GM18517 (cell line): ENCODE measurements around the gene LINC00237.

Experiments
- ATAC-seq: cut with Tn5 transposase; IDR thresholded peaks from one replicate; pipeline ENCODE4 v1.9.1; 2021; ENCODE audit warnings: mild to moderate bottlenecking, moderate library complexity; ENCODE audit not compliant: unreplicated experiment

Gene LINC00237

DNA sequence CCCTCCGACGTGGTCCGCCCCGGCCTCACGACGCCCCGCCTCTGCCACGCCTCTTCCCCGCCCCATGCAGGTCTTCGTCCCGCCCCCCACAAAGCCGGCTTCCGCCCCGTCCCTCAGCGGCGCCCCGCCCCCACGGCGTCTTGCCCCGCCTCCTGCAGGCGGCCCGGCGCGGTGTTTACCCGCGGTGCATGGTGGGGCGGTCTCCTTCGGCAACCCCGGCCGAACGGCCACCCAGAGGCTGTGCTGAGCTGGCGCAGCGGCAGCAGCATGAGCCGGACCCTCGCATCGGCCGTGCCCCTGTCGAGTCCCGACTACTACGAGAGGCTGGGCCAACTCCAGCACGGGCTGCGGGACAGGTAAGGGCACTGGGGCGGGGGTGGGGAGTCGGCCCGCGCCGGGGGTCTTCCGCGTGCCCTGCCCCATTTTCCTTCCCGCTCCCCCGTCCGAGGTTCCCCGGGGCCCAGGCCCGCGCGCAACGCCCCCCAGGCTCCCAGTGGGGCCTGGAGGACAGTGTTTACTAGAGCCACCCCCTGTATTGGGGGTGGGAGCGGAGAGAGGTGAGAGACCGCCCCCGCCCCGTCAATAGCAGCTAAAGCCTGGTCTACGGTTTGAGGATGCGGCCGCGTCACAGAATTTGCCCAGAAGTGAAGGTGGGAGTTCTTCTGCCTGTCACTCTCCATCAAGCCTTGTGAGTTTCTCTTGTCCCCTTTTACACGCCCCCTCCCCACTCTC lies 19.9 kb upstream of the LINC00237 start, which contains the start of gene KIZ:
KIZ (plus strand) TSS at position 234 of the 732 bp plus-strand sequence; CDS start at position 268, 34 bp downstream.
- peak; percentile 90 for ATAC-seq

DNA sequence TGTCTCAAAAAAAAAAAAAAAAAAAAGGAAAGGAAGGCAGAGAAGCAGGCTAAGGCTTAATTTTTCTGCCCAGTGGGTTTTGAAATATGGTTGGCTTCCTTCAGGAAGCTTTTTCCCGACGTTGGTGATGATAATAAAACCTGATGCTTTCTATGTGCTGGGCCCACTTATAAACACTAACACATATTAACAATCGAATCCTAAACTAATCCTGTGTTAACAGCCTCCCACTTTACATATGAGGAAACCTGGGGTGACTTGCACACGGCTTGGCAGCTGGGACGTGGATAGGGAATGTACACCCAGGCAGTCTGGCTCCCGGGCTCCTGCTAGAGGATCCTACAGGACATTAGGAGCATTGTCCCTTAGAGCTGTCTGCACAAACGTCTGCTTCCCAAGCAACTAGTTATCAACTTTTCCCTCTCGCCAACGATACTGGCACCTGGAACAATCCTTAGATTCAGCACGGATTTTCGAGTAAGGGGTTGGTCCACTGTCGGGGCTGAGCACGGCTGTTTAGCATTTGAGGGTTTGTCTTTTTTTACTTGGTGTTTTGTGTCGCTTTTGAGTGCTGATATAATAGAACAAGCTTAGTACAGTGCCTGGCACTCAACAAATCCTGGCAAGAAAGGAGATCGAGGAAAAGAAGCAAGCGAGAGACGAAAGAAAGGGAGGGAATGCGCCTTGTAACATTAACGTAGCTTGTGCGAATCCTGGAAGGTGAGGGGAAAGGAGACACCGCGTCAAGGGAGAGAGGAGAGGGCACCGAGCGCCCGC lies 19.1 kb upstream of the LINC00237 start:
- ATAC-seq, result peak; percentile 40

DNA sequence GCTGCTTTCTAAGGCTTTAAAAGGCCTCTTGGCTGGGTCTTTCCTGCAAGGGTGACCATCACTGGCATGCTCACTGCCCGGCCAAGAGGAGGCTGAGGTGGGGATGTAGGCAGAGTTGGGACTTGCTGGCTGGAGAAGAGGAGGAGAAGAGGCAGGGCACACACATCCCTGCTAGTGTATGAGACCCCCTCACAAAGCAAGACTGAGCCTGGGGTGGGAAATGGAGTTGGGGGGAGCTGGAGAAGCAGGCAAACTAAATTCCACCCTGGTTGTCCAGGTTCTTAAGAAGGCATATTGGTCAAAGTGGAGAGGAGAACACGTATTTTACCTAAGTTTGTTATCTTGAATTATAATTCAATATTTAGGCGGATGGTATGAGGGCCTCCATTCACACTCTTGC lies 18.0 kb upstream of the LINC00237 start:
- no peak for ATAC-seq

DNA sequence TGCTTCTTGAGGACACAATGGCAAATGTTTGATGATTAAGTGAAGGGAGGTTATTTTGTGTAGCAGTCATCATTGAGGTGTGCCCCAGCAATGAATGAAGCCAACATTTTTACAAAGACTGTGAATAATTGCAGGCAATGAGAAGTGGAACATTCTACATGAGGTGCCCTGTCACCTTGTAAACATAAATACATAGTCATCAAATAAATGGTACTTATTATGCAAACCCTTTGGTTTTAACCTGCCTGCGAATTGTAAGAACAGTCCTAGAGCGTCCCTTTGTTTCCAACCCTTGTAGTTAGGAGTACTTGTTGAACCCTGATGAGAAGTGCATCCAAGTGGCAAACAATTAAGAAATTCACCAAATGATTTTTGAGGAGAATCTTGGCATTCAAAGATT lies 12.6 kb upstream of the LINC00237 start:
- no peak for ATAC-seq

DNA sequence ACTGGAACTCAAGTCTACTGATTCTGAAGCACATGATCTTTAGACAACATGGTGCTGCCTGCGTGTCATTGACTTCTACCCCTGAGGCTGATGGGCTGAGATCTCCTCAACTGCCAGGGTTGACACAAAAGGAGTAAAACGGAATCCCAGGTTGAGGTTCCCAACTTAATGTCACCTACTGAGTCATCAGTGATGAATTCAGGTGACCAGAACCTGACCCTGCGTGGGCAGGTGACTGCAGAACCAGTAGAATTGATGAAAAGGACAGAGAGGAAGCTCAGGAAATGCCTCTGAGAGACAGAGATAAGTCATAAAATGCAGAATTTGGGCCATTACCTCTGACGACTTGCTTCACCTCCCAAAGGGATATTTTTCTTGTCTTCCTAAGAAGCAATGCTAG lies 12.0 kb upstream of the LINC00237 start:
- no peak for ATAC-seq

DNA sequence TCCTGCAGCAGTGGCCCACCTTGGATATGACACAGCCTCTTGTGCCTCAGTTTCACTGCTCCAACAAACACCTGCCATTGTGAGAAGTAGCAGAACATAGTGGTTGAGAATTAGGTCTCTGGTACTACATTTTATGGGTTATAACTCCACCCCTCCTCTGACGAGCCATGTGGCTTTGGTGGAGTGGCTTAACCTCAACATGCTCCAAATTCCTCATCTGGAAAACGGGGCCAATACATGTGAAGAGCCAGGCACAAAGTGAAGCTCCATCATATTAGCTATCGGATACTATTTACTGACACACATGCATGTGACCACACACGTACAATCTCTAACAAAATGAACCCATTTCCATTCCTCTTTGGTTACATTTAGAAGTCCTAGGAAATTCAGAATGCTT lies 11.4 kb upstream of the LINC00237 start:
- no peak for ATAC-seq

DNA sequence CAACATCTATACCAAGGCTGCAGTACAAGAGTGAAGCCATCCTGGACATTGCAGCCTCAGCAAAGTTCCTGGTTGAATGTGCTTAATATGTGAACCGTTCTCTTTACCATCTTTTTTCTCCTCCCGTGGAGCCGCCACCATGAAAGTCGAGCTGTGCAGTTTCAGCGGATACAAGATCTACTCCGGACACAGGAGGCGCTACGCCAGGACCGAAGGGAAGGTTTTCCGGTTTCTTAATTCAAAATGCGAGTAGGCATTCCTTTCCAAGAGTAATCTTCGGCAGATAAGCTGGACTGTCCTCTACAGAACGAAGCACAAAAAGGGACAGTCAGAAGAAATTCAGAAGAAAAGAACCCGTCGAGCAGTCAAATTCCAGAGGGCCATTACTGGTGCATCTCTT lies 8.4 kb upstream of the LINC00237 start:
- ATAC-seq, result no peak

DNA sequence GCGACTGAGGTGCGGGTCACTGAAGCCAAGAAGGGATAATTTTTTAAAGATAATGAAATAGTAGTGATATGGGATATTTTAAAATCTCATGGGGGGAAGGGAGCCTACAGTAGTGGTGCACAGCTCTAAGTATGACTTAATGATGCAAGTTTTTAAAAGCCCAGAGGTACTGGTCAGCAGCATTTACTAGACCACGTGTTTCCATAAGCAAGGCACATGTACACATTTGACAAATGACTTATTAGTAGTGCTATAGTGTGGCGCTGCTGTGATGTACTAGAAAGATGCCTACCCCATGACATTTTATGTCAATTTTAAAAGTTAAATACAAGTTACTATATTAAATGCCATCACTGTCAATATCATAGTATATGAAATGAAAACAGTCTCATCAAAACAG lies 7.5 kb upstream of the LINC00237 start:
- ATAC-seq, result no peak

DNA sequence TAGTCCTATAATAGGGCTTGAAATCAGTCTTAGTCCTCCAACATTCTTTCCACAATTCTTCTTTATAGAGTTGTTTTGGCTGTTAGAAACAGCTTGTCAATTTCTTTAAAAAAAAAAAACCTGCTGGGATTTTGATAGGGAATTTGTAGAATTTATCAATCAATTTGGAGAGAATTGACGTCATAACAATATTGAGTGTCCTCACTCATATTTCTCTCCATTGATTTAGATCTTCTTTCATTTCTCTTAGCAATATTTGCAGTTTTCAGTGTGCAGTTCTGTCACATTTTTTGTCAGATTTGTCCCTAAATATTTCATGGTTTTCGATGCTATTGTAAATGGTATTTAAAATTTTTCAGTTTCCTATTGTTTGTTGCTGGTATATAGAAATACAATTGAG lies 5.3 kb upstream of the LINC00237 start:
- no peak for ATAC-seq

DNA sequence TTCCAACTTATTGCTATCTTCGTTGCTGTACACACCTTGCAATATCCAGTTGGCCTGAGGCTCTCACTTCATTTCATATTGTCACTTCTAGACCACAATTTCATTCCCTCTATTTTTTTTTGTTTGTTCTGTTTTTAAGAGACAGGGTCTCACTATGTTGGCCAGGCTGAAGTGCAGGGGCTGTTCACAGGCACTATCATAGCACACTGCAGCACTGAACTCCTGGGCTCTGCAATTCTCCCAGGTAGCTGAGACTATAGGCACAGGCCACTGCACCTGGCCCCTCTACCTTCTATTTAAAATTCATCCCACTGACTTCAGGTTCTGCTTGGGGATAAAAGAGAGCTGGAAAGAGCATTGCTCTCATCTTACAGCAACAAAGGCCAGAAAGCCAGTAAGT lies 4.7 kb upstream of the LINC00237 start:
- no peak for ATAC-seq

DNA sequence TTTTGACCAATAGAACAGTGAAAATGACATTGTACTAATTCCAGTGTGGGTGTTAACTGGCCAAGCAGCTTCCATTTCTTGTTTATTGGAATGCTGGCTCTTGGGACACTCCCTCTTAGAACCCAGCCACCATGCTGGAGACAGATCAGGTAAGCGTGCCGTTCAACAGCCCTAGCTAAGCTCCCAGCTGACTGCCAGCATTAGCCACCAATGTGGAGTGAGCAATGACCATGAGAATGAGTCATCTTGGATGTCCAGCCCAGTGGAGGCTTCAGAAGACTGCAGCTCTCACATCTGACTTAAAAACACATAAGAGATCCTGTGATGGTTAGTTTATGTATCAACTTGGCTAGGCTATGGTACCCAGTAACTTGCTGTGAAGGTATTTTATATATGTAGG lies 3.0 kb upstream of the LINC00237 start:
- ATAC-seq, result no peak

DNA sequence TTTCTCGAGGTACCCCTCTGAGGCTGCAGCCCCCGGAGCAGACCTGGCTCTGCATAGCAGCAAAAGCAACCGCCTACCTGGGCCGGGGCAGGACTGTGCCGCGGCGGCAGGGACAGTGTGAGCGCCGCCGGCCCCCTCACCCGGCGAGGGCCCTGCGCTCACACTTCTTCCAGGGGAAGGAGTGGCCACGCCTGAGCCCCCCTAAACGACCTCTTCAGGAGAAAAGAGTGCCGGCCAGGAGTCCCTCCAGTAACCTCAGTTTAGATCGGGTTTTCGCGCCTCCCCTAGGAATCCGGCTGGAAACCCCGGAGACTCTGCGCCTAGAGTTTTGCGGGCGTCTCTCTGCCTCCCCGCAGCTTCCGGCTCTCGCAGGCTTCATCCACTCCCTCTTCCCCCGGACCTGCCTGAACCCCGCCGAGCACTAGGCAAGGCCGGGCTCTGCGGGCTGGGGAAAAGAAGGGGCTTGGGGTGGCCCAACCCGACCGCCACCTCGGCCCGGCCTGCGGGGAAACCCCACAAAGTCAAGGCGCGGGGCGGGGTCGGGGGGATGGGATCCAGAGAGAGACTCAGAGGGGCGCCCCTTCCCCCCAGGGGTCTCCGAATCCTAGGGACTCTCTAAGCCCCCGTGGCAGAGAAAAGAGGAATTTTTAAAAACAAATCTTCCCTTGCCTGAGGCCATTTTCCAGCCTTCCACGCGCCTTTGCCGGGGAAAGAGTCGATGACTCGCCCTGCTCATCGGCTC lies 558 bp downstream of the LINC00237 start:
- no peak for ATAC-seq

DNA sequence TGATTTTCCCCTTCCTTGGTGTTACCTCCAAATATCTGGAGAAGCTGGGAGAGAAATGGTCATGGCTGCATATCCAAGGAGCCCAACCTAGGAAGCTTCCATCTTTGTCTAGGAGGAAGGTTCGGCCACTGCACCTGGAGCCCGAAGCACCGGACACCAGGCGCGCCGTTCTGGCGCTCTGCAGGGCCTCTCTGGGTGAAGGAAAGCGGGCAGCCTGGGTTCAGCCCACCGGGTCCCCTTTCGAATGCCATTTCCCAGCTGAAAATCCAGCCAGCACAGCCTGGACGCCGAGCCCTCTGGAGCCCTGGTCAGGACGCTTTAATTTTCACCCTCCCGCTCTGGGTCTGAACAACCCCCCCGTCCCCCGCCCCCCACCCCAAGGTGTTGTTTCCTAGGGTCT lies 1.2 kb downstream of the LINC00237 start:
- no peak for ATAC-seq

DNA sequence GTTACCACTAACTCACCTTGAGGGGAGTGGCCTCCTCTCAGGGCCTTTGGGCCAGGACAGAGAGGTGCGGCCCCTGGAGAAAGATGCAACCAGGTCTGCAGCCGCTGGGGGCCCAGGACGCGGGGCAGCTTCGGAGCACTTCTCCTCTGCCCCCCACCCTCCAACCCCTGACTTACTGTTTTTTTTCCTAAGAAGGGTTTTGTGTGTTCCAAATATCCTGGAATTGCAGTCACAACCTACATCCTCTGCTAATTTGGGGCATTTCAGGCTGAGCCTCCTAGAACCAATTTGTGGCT lies 1.7 kb downstream of the LINC00237 start:
- ATAC-seq, result no peak

DNA sequence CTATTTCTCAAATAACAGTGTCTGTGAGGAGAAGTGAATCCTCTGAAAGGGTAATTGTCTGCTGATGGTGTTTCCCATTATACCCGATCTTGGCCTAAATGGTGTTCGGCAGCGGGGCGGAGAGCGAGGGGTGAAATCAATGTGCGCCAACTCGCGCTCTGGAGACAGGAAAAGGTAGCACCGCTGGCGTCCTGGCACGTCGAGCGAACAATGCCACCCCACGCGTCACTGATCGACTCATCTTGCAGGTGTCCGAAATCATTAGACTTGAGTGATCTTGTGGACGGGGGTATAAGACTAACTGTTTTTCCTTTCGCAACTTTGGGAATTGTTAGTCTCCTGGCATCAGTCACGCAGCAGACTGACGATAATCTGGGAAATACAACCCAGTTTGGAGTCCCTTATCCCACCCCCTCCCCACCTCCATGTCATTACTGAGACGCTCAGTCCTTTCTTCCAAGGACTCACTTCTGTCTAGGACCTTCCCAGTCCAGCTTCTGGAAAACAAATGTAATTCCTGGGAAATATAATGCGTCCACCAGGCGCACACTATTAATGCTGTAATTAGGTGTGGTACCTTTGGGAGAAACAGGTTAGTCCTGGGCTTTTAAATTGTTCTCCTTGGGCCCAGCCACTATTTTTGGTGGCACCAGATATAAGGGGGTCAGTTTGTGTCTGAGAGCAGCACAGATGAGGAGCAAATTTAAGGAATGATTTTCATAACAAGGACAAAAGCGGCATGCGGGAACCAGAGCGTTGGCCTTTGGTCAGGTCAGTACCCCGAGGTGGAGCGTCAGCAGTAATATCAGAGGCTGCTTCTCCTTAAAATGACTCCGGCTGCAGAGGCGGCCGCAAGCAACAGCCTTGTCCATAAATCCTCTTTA lies 2.3 kb downstream of the LINC00237 start:
- ATAC-seq, result no peak

DNA sequence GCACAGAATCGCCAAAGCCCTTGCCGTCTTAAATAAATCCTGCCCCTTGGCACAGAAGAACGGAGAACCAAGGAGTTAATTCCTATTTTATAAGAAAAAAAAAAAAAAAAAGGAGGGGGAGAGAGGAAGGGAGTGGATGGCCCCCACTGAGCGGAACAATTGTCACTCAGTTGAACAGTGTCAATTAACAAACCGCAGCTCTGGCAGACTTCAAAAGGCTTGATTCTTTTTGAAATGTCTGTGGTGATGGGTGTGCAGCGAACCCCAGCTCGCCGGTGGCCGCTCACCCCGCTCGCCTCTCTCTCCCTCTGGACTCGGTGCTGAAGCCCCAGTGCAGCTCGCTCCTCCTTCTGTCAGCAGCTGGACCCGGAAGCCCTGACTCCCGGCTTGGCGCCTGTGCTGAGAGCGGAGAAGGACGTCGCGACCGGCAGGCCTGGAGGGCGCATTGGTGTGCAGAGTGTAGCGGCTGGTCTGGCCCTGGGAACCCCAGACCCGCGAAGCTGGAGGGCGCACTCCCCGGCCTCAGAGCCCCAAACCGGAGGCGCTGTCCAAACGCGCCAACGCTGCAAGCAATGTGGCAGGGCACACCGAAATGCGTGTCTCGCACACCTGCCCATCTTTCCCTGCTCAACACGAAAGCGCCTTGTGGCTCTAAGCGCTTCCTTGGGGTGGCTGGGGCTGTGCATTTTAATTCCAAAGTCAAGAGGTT lies 3.4 kb downstream of the LINC00237 start:
- no peak for ATAC-seq

DNA sequence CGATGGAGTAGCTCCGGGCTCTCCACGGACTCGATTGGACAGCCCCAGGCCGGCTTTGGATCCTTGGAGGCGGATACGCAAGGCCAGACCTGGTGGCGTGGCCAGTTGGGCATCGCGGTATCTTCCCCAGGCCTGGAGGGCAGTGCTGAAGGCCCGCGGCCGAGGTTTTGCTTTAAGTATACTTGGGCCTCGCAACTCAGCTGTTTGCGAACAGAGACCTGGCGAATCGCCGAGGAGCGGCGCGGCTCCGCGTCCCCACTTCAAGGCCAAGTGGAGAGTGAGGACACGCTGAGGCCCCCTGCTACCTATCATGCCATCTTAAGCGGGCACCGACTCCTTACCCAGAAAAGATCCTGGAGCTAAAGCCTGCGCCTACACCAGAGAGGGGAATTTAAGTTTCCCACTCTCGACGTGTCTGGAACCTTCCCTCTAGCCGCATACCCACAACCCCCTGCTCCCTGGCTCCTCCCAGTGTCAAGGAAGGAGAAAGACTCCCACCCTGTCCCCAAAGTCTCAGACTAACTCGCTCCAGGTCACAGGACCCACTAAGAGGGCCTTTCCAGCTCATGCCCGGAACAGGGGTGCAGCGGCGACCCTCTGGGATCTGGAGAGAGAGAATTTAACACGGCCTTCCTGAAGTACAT lies 4.1 kb downstream of the LINC00237 start:
- no peak for ATAC-seq

DNA sequence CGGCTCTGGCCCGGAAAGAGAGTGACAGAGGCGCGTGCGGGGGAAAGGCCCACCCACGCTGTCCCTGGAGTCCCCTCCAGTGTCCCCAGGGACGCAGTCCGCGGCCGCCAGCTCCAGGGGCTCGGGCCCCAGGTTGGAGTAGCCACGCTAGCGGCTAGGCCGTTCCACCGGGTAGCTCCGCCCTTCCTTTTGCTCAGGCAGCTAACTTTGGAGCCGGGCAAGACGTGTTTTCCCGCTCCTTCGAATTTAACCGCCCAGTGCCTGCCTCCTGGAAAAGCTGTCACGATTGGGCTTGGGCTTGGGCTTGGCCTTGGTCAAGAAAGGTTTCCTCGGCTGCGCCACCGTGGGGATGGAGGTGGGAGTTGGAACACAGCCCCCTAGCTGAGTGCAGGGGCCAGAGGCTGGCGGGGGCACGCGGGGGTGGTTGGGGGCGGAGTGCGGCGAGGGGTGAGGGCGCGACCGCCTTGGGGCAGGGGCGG lies 4.7 kb downstream of the LINC00237 start:
- ATAC-seq, result no peak

DNA sequence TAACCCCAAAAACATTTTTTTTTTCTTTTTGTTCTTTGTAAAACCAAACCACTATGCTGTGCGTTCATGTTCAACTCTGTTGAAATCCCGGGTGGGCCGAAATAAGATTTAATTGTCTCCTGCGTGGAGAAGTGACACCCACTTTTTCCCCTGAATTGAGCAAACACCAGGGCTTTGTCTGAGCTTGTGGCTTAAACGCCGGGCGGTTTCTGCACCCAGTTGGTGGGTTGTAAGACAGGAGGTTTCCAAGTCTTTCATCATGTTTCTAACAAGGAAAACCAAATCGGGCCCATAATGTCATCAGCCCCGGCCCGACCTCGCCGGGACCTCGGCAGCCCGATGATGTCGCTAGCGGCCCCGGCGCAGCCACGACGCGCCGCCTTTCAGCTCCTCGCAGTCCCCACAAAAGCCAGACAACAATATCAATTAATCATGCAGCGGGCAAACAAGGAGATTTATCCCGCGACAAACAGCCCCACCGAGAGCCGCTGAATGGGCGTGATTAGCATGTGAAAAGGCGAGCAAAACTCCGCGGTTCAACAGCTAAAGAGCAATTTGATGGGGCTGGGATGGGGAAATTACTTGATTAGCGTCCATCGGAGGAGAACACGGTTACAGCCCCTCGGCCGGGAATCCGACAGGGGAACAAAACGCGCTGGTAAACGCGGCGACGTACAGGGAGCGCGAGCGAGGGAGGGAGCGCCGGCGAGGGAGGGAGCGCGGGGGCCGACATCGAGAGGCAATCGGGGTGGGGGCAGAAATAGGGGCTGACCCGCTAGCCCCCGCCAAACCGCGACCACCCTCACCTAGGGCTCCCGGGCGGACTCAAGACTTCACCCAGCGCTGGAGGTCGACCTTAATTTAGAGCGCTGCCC lies 5.3 kb downstream of the LINC00237 start:
- peak; percentile 17 for ATAC-seq
